Transverse colon (tissue), 4 donors: ENCODE measurements around the gene TNC. TPM values are rescaled to one million over a fixed set of nuclear protein-coding genes. Genes with fewer than 3 reads are reported as not detected.

Experiments
- DNase-seq: peaks from one replicate; pipeline ENCODE4 v3.0.0-alpha.2; 2019
- H3K27ac ChIP-seq, 4 donors: fragments of 200-600 bp; sonication (generic); 2 replicates each; pipeline ENCODE4 v1.5.1; 2016 to 2018; ENCODE audit warnings: inconsistent platforms in 4 of 4
- H3K27me3 ChIP-seq: fragments of 200-600 bp; sonication (generic); 2 replicates; pipeline ENCODE4 v1.5.1; 2017; ENCODE audit warnings: inconsistent platforms
- H3K36me3 ChIP-seq, 4 donors: fragments of 200-600 bp; sonication (generic); 2 replicates each; pipeline ENCODE4 v1.5.1; 2017 to 2019; ENCODE audit warnings: inconsistent platforms in 4 of 4
- H3K4me1 ChIP-seq, 4 donors: fragments of 200-600 bp; sonication (generic); 2 replicates each; pipeline ENCODE4 v1.5.1; 2017 to 2020; ENCODE audit warnings: inconsistent platforms in 4 of 4
- H3K4me3 ChIP-seq, 4 donors: fragments of 200-600 bp; sonication (generic); 1 replicate in 1 of 4; 2 replicates in 3 of 4; pipeline versions ENCODE4 v1.5.1 to v1.6.1; 2017 to 2019; ENCODE audit warnings: inconsistent platforms in 4 of 4
- H3K9me3 ChIP-seq, 2 donors: fragments of 200-600 bp; sonication (generic); 2 replicates each; pipeline ENCODE4 v1.5.1; 2017 to 2019; ENCODE audit warnings: inconsistent platforms in 2 of 2
- EP300 ChIP-seq: sonication (generic); formaldehyde crosslinking; IDR thresholded peaks from one replicate; pipeline ENCODE4 v1.6.1; 2017; ENCODE audit warnings: antibody characterized with exemption, low read depth
- POLR2A ChIP-seq: fragments of 450-650 bp; IDR thresholded peaks from one replicate; pipeline ENCODE4 v1.6.1; 2016; ENCODE audit warnings: antibody characterized with exemption, mild to moderate bottlenecking, moderate library complexity
- POLR2AphosphoS5 ChIP-seq, 3 donors: sonication (generic); formaldehyde crosslinking; IDR thresholded peaks; one replicate each; pipeline ENCODE4 v1.6.1; 2016; ENCODE audit warnings: antibody characterized with exemption in 3 of 3
- WGBS, 2 donors: methylation state at CpG; one replicate each; pipeline ENCODE4 v1.1.5; 2018; ENCODE audit warnings: low coverage in 1 of 2; 5-methylcytosine and 5-hydroxymethylcytosine counted together
- in situ Hi-C, 4 donors: fragments of 200-750 bp; cut with MboI; loops; one replicate each; pipeline versions ENCODE4 v1.15.0 to v1.15.1; 2017; ENCODE audit warnings: low sequenced_read_pairs in 3 of 4, low pct_ligation_motif_present in 1 of 4, low pct_unique_long_range_greater_than_20kb in 1 of 4
- intact Hi-C: fragments of 100-400 bp; cut with DNase I; formaldehyde crosslinking; loops from one replicate; pipeline ENCODE4 v1.15.1; 2023; ENCODE audit warnings: low total_unique reads
- total RNA-seq, 4 donors: library from RNA; depleted of rRNA; stranded (reverse); fragments of >200 nt; gene quantifications; one replicate each; pipeline ENCODE4 v1.1.0, GENCODE V29; 2016
- TF ChIP-seq, protein P1 (sequence below), 5 experiments: fragments of 200-600 bp in 3 of 5; fragments of 450-650 bp in 2 of 5; sonication (generic) in 3 of 5; IDR thresholded peaks; 1 replicate in 2 of 5; 2 replicates in 3 of 5; pipeline ENCODE4 v1.5.1; 2016 to 2017; ENCODE audit warnings: antibody characterized with exemption in 5 of 5, inconsistent platforms in 3 of 5, mild to moderate bottlenecking in 2 of 5, moderate library complexity in 1 of 5

TNC gene
- total RNA-seq, 4 donors from 2014 or later: 29.4 to 316 (median 61.9) TPM

DNA sequence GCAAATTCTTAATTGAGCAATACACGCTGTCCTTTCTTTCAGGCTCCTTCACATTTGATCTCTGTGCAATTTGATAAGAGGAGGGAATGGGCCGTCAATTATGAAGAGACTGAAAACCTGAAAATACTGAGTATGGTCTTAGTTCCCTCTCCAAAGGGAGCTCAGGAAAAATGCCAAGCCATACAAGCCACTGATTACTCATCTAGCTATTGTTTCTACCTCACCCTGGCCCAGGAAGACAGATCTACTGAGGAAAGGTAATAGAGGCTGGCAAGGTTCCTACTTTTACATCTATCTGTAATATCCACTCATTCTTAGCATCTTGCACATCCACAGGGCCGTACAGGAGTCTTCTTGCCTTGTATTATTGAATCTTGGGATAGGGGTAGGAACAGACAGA lies 23.7 kb upstream of the TNC start:
- 84 to 92% methylated on average over 2 to 3 of the region's 3 CpGs for WGBS, 2 donors
- peaks cover 13% of the 10 kb centered on the region for H3K27me3 ChIP-seq
- no peaks in the 10 kb centered on the region for H3K4me1 ChIP-seq
- TF ChIP-seq POLR2A: no peak
- TF ChIP-seq, protein P1, sequence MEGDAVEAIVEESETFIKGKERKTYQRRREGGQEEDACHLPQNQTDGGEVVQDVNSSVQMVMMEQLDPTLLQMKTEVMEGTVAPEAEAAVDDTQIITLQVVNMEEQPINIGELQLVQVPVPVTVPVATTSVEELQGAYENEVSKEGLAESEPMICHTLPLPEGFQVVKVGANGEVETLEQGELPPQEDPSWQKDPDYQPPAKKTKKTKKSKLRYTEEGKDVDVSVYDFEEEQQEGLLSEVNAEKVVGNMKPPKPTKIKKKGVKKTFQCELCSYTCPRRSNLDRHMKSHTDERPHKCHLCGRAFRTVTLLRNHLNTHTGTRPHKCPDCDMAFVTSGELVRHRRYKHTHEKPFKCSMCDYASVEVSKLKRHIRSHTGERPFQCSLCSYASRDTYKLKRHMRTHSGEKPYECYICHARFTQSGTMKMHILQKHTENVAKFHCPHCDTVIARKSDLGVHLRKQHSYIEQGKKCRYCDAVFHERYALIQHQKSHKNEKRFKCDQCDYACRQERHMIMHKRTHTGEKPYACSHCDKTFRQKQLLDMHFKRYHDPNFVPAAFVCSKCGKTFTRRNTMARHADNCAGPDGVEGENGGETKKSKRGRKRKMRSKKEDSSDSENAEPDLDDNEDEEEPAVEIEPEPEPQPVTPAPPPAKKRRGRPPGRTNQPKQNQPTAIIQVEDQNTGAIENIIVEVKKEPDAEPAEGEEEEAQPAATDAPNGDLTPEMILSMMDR (IDR thresholded peaks at IDR 0.05): no peak
- TF ChIP-seq POLR2AphosphoS5 (IDR thresholded peaks at IDR 0.05): no peak
- no peak for TF ChIP-seq EP300
- no peak for DNase-seq
- H3K36me3 ChIP-seq: no peaks in the 10 kb centered on the region
- no peak overlapping the region for H3K27ac ChIP-seq
- no peak overlapping the region for H3K4me3 ChIP-seq
- H3K9me3 ChIP-seq: no peaks in the 10 kb centered on the region
- intact Hi-C loops: no loop called here
- in situ Hi-C loops: no loop called here

DNA sequence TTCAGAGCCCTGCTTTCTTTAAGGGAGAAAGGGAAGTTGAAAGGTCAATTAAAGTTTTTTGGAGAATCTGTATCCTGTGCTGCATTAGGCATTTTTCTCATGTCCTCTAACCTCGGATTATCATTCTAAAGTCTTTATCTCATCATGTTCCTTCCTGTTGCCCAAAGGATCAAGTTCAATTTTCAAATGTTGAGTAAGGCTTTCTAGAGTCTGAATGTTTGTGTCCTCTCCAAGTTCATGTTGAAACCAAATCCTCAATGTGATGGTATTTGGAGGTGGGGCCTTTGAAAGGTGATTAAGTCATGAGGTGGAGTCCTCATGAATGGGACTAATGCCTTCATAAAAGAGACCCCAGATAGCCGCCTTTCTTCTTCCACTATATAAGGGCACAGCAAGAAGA lies 20.2 kb upstream of the TNC start:
- in situ Hi-C loops: no loop called here
- no peak overlapping the region for H3K4me3 ChIP-seq
- DNase-seq: no peak
- peaks cover 7% of the 10 kb centered on the region for H3K27me3 ChIP-seq
- 82 to 88% methylated on average over 2 of the region's 2 CpGs for WGBS, 2 donors
- intact Hi-C loops: loop anchor here (10.0 kb wide), 1 partner anchor 103 kb away; no protein-coding TSS in a partner anchor
- TF ChIP-seq EP300 (no peak), POLR2A (no peak), POLR2AphosphoS5 (IDR thresholded peaks at IDR 0.05) (no peak)
- TF ChIP-seq, protein P1 (IDR thresholded peaks at IDR 0.05): no peak
- H3K9me3 ChIP-seq: no peaks in the 10 kb centered on the region
- no peak overlapping the region for H3K27ac ChIP-seq
- H3K36me3 ChIP-seq: no peaks in the 10 kb centered on the region
- peaks cover 0 to 9% (median 0%) of the 10 kb centered on the region in 4 donors for H3K4me1 ChIP-seq

DNA sequence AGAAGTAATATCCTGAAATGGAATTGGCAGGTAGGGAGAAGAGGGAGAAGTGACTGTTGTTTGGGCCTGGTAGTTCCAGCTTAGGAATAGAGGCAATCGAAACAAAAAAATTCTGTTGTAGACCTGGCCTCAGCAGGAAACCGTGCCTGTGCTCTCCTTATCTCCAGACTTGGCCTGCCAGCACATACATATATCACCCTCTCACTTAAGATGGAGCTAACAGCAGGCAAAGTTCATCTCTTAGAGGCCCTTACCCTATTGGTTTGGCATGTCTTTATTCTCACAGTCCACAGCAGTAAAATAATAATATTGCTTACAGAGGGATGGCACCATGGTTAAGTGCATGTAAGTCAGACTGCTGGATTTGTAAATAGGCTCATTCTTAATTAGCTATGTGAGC lies 19.6 kb upstream of the TNC start:
- WGBS, 2 donors: 42 to 58% methylated on average over 2 of the region's 2 CpGs
- Histone ChIP-seq H3K4me1 (peaks cover 0 to 9% (median 0%) of the 10 kb centered on the region in 4 donors), H3K27me3 (peaks cover 2% of the 10 kb centered on the region), H3K4me3 (no peak overlapping the region), H3K27ac (no peak overlapping the region), H3K9me3 (no peaks in the 10 kb centered on the region), H3K36me3 (no peaks in the 10 kb centered on the region)
- TF ChIP-seq POLR2A (no peak), POLR2AphosphoS5 (IDR thresholded peaks at IDR 0.05) (no peak), EP300 (no peak)
- TF ChIP-seq, protein P1 (IDR thresholded peaks at IDR 0.05): no peak
- in situ Hi-C loops: no loop called here
- intact Hi-C loops: loop anchor here (10.0 kb wide), 1 partner anchor 103 kb away; no protein-coding TSS in a partner anchor
- no peak for DNase-seq

DNA sequence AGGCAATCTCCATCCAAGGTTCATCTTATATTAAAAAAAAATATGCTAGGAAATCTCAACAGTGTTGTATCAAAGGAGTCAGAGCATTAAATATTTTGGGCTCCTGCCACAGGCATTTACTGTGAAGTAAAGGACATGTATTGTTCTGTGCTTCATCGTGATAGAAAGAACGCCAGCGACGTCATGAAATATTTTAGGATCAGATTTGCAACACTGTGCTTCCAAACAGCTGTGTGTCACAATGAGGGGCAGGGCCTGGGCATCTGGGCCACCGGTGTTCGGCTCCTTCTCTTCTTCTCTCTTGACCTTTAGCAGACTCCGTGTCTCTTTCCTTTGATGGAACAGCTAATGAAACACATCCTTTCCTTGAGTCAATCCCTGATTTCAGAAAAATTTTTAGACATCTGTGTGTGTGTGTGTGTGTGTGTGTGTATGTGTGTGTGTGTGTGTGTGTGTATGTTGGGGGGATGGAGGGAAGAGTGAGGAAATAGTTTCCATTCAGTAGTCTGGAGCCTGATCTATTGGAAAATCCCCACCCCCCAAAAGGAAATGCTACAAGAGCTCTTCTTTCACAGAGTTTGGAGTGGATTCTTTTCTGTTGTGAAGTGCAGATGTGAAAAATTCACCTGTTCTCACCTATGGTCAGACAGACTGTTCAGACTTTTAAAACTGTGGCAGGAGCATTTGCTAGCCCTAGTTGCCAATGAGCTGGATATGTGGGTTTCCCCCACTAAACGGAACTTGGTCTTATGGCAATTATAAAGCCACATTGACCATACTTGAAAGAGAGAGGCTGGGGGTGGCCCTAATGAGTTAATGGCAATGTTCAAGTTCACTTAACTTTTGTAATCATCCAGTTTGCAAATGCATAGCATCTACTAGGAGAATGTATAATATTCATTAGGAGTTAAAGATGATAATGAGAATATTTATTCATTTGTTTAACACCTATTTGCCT lies 18.1 kb upstream of the TNC start:
- no peak for DNase-seq
- no peak overlapping the region for H3K4me3 ChIP-seq
- no peak for TF ChIP-seq POLR2A
- TF ChIP-seq POLR2AphosphoS5 (IDR thresholded peaks at IDR 0.05): peak; percentile 11 to 67 (median 42)
- peak; percentile 93 for TF ChIP-seq EP300
- WGBS, 2 donors: 76% methylated on average over 8 of the region's 8 CpGs; no CpG with 5 or more reads in 1 of the 2 donors
- peak overlapping the region; percentile 41 to 72 (median 60) for H3K27ac ChIP-seq
- no peaks in the 10 kb centered on the region for H3K36me3 ChIP-seq
- peaks cover 0 to 9% (median 0%) of the 10 kb centered on the region in 4 donors for H3K4me1 ChIP-seq
- no peaks in the 10 kb centered on the region for H3K9me3 ChIP-seq
- in situ Hi-C loops: no loop called here
- no peaks in the 10 kb centered on the region for H3K27me3 ChIP-seq
- intact Hi-C loops: loop anchor here (10.0 kb wide), 1 partner anchor 101 kb away; no protein-coding TSS in a partner anchor
